C4-2B (cell line): Measurements from ENCODE around the gene NPB.

Experiments used
- CTCF ChIP-seq: fragments of 450-650 bp; conservative IDR thresholded peaks from 2 replicates; pipeline ENCODE4 v1.5.1; 2017; ENCODE audit warnings: mild to moderate bottlenecking
- ZFX ChIP-seq: fragments of 450-650 bp; IDR thresholded peaks from 2 replicates; pipeline ENCODE4 v1.6.1; 2017

- TF ChIP-seq CTCF (no peak), ZFX (no peak)
Observed at GRCh38 chr17:81901167-81902022, 643 bp upstream of the NPB start.
